ENCODE results near the gene QRFP. TPM values are rescaled to one million over a fixed set of nuclear protein-coding genes. Genes with fewer than 3 reads are reported as not detected.

Gene QRFP
- polyA plus RNA-seq, 1 of the 3 experiments (the other 2 are of a cell fraction), result not detected

DNA sequence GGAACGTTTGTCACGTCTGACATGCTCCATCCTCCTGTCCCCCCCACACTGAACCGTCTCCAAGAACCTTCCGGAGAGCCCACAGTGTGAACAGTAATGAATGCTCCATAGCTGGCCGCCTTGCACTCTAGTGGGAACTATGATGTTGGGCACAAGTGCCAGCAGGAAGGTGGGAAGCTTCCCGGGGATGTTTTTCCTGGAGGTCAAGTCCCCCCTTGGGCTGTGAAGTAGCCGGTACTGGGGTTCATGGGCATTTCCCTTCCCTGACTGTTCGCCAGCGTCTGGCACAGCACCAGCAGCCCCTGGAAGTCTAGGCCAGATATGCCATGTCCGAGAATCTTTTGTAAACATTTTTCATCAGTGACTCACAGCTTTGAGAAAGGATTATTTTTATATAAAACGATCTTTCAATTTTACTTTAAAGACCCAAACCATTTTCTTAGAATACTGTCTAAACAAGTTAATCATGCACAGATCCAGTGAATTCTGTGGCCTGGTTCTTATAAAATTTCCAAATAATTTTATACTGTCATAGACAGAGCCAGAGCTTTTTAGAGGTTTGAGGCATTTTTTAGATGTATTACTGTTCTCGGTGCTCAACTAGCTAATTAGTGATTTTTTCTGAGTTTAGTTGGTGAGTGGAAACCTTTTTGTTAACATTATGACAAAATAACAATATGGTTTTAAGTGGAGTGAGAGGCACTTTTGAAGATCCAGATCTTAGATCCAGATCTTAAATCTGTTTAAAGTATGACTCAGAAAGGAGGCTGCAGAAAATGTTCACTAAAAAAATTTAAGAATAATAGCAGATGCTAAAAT is 49.9 kb downstream of the QRFP start:
- peak overlapping the region; percentile 74 for H3K4me2 ChIP-seq
- no peaks in the 10 kb centered on the region for H3K27me3 ChIP-seq (ENCODE audit: insufficient read depth)
- POLR2A ChIA-PET, result interaction anchor here (0.8 kb wide), 1 partner anchor 11 kb away, joined by 3 read pairs; the partner anchor contains the start of gene ABL1
- WGBS (ENCODE audit: low lambda C conversion rate), result 4% methylated on average over 12 of the region's 12 CpGs
- peaks cover 40 to 68% of the 10 kb centered on the region in 2 experiments for H3K4me1 ChIP-seq (ENCODE audit: control insufficient read depth in 1 of 2, insufficient read depth in 2 of 2, low read depth in 1 of 2, low read length in 1 of 2)
- H3K9me2 ChIP-seq, result no peaks in the 10 kb centered on the region
- peaks cover 64% of the 10 kb centered on the region for H3F3A ChIP-seq (replicated peaks; ENCODE audit: insufficient read depth)
- H4K20me1 ChIP-seq (ENCODE audit: insufficient read depth), result peaks cover 53% of the 10 kb centered on the region
- DNase-seq, result peak; percentile 60
- H3K27ac ChIP-seq (ENCODE audit: low read depth in 2 of 2, low read length in 1 of 2), result peak overlapping the region; percentile 87 to 99
- CTCF ChIA-PET, result interaction anchor here (0.7 to 2.4 kb wide), 6 partner anchors 8 to 146 kb away, joined by 3 to 16 read pairs (median 4); no protein-coding TSS in a partner anchor
- H3K36me3 ChIP-seq (replicated peaks in 1 of 2; ENCODE audit: control insufficient read depth in 1 of 2, insufficient read depth in 2 of 2, low read length in 1 of 2), result no peaks in the 10 kb centered on the region
- H3K79me2 ChIP-seq (ENCODE audit: insufficient read depth), result peaks cover 75% of the 10 kb centered on the region
- peak overlapping the region; percentile 23 to 55; a peak in 3 of 4 replicates for H3K4me3 ChIP-seq (ENCODE audit: low read depth in 2 of 2, low read length in 1 of 2)
- peak overlapping the region; percentile 86 for H3K9ac ChIP-seq
- no peaks in the 10 kb centered on the region for H3K9me3 ChIP-seq
- no peak overlapping the region for H2AFZ ChIP-seq (ENCODE audit: low read depth)
- TF ChIP-seq TAF1 (IDR thresholded peaks at IDR 0.05; ENCODE audit: borderline replicate concordance, low read depth, low read length), result no peak
- TF ChIP-seq, protein P1, sequence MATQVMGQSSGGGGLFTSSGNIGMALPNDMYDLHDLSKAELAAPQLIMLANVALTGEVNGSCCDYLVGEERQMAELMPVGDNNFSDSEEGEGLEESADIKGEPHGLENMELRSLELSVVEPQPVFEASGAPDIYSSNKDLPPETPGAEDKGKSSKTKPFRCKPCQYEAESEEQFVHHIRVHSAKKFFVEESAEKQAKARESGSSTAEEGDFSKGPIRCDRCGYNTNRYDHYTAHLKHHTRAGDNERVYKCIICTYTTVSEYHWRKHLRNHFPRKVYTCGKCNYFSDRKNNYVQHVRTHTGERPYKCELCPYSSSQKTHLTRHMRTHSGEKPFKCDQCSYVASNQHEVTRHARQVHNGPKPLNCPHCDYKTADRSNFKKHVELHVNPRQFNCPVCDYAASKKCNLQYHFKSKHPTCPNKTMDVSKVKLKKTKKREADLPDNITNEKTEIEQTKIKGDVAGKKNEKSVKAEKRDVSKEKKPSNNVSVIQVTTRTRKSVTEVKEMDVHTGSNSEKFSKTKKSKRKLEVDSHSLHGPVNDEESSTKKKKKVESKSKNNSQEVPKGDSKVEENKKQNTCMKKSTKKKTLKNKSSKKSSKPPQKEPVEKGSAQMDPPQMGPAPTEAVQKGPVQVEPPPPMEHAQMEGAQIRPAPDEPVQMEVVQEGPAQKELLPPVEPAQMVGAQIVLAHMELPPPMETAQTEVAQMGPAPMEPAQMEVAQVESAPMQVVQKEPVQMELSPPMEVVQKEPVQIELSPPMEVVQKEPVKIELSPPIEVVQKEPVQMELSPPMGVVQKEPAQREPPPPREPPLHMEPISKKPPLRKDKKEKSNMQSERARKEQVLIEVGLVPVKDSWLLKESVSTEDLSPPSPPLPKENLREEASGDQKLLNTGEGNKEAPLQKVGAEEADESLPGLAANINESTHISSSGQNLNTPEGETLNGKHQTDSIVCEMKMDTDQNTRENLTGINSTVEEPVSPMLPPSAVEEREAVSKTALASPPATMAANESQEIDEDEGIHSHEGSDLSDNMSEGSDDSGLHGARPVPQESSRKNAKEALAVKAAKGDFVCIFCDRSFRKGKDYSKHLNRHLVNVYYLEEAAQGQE (IDR thresholded peaks at IDR 0.05; ENCODE audit: low read depth, low read length), result no peak
- TF ChIP-seq GABPA (IDR thresholded peaks at IDR 0.05; ENCODE audit: low read depth), result no peak
- TF ChIP-seq SMC3 (IDR thresholded peaks at IDR 0.05; ENCODE audit: low read depth, low read length), result no peak
- TF ChIP-seq, protein P2, sequence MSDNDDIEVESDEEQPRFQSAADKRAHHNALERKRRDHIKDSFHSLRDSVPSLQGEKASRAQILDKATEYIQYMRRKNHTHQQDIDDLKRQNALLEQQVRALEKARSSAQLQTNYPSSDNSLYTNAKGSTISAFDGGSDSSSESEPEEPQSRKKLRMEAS (IDR thresholded peaks at IDR 0.05; ENCODE audit: low read depth), result 0 out of 2 replicates have a peak, but pooled peaks have one; percentile 60
- TF ChIP-seq TCF12 (IDR thresholded peaks at IDR 0.05), result peak; percentile 60; the same call in 1 of the 2 replicates
- no peak for TF ChIP-seq YY1 (IDR thresholded peaks at IDR 0.05; ENCODE audit: low read depth)
- TF ChIP-seq USF1 (IDR thresholded peaks at IDR 0.05; ENCODE audit: borderline replicate concordance, low read depth), result no peak
- no peak; the same call in 1 of the 2 replicates for TF ChIP-seq POLR2AphosphoS5 (IDR thresholded peaks at IDR 0.05; ENCODE audit: low read depth, low read length)
- TF ChIP-seq MXI1 (IDR thresholded peaks at IDR 0.05; ENCODE audit: low read depth, low read length), result no peak; the same call in 1 of the 2 replicates
- TF ChIP-seq NFIC (IDR thresholded peaks at IDR 0.05; ENCODE audit: borderline replicate concordance), result peak; percentile 95
- TF ChIP-seq ELF1 (IDR thresholded peaks at IDR 0.05), result no peak; the same call in 1 of the 2 replicates
- no peak for TF ChIP-seq USF2 (IDR thresholded peaks at IDR 0.05; ENCODE audit: borderline replicate concordance, low read depth, low read length)
- peak; percentile 90 for TF ChIP-seq JUND (IDR thresholded peaks at IDR 0.05)
- TF ChIP-seq TEAD4 (IDR thresholded peaks at IDR 0.05; ENCODE audit: borderline replicate concordance, insufficient read depth), result peak; percentile 50
- no peak for TF ChIP-seq SIN3A (IDR thresholded peaks at IDR 0.05; ENCODE audit: borderline replicate concordance, low read depth, low read length)
- no peak for TF ChIP-seq GATA2 (CRISPR knock-in tag; IDR thresholded peaks at IDR 0.05)
- TF ChIP-seq, protein P3, sequence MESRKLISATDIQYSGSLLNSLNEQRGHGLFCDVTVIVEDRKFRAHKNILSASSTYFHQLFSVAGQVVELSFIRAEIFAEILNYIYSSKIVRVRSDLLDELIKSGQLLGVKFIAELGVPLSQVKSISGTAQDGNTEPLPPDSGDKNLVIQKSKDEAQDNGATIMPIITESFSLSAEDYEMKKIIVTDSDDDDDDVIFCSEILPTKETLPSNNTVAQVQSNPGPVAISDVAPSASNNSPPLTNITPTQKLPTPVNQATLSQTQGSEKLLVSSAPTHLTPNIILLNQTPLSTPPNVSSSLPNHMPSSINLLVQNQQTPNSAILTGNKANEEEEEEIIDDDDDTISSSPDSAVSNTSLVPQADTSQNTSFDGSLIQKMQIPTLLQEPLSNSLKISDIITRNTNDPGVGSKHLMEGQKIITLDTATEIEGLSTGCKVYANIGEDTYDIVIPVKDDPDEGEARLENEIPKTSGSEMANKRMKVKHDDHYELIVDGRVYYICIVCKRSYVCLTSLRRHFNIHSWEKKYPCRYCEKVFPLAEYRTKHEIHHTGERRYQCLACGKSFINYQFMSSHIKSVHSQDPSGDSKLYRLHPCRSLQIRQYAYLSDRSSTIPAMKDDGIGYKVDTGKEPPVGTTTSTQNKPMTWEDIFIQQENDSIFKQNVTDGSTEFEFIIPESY (IDR thresholded peaks at IDR 0.05; ENCODE audit: borderline replicate concordance, low read depth), result no peak
- no peak for TF ChIP-seq NRF1 (IDR thresholded peaks at IDR 0.05; ENCODE audit: low read depth, low read length)
- TF ChIP-seq CHD2 (IDR thresholded peaks at IDR 0.05; ENCODE audit: low read length, partially characterized antibody), result no peak
- TF ChIP-seq EZH2phosphoT487 (IDR thresholded peaks at IDR 0.05; ENCODE audit: borderline replicate concordance, low read depth), result no peak
- TF ChIP-seq, protein P4, sequence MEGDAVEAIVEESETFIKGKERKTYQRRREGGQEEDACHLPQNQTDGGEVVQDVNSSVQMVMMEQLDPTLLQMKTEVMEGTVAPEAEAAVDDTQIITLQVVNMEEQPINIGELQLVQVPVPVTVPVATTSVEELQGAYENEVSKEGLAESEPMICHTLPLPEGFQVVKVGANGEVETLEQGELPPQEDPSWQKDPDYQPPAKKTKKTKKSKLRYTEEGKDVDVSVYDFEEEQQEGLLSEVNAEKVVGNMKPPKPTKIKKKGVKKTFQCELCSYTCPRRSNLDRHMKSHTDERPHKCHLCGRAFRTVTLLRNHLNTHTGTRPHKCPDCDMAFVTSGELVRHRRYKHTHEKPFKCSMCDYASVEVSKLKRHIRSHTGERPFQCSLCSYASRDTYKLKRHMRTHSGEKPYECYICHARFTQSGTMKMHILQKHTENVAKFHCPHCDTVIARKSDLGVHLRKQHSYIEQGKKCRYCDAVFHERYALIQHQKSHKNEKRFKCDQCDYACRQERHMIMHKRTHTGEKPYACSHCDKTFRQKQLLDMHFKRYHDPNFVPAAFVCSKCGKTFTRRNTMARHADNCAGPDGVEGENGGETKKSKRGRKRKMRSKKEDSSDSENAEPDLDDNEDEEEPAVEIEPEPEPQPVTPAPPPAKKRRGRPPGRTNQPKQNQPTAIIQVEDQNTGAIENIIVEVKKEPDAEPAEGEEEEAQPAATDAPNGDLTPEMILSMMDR (IDR thresholded peaks at IDR 0.05), result no peak
- TF ChIP-seq RCOR1 (IDR thresholded peaks at IDR 0.05; ENCODE audit: low read length), result no peak

All from SK-N-SH (cell line).